GM12874 (cell line): Measurements from ENCODE around the gene DEGS2.

ENCODE experiments used
- TF ChIP-seq, protein P1 (sequence below): IDR thresholded peaks from 2 replicates; pipeline ENCODE4 v1.5.1; 2011; ENCODE audit warnings: low read depth, mild to moderate bottlenecking, control low read depth, low read length, moderate library complexity; ENCODE audit not compliant: insufficient read depth

Gene DEGS2

GRCh38 chr14:100134586-100134985, 24.9 kb downstream of the DEGS2 start:
- TF ChIP-seq, protein P1, sequence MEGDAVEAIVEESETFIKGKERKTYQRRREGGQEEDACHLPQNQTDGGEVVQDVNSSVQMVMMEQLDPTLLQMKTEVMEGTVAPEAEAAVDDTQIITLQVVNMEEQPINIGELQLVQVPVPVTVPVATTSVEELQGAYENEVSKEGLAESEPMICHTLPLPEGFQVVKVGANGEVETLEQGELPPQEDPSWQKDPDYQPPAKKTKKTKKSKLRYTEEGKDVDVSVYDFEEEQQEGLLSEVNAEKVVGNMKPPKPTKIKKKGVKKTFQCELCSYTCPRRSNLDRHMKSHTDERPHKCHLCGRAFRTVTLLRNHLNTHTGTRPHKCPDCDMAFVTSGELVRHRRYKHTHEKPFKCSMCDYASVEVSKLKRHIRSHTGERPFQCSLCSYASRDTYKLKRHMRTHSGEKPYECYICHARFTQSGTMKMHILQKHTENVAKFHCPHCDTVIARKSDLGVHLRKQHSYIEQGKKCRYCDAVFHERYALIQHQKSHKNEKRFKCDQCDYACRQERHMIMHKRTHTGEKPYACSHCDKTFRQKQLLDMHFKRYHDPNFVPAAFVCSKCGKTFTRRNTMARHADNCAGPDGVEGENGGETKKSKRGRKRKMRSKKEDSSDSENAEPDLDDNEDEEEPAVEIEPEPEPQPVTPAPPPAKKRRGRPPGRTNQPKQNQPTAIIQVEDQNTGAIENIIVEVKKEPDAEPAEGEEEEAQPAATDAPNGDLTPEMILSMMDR, result no peak

GRCh38 chr14:100132903-100133510, 26.4 kb downstream of the DEGS2 start:
- TF ChIP-seq, protein P1, result no peak

DNA sequence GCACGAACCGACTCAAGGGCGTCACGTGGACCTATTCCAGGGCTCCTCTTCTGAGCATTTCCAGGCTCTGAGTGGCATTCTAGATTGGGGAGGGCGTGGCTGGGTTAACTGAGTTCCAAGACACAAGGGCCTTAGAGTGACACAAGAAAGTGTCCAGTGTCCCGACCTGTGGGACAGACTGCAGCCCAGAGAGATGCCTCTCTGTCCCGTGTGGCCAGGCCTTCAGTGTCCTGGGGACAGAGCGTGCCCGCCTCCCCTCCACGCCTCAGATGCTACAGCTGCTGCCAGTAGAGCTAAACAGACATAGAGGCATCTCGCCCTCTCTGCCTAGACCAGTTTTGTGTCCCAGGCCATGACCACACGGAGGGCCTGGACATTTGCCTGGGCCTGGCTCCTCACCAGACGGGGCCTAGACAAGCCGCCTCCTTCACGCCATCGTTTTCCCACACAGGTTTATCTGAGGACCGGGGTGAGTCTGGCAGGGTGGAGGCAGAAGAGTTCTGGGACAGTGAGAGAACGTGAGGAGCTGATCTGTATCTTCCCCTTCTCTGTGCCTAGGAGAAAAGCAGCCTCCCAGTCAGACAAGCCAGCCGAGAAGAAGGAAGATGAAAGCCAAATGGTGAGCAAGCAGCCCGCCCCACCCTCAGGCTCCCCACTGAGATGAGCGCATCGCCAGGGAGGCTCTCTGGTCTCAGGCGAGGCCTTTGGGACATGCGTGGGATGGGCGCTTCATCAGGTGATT, 27.1 kb downstream of the DEGS2 start:
- TF ChIP-seq, protein P1, result no peak

- TF ChIP-seq, protein P1, result no peak
These were observed 28.3 kb downstream of the DEGS2 start for GRCh38 chr14:100131181-100131580.

DNA sequence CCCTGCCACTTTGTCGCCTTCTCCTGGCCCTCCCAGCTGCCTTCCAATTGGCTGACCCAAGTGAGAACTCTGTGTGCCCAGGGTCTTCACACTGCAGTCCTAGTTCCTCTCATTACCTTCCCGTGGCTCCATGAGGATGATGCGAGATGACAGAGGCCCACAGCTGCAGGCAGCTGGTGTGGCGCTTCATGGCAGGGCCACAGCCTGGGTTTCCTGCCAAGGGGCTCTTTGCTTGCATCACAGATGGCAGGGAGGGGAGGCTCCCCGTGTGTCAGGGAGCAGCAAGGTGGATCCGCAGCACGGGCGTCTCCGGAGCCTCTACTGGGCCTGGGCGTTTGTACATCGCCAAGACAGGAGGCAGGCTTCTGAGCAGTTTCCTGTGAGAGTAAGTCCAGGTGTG, 28.9 kb downstream of the DEGS2 start:
- TF ChIP-seq, protein P1, result no peak

DNA sequence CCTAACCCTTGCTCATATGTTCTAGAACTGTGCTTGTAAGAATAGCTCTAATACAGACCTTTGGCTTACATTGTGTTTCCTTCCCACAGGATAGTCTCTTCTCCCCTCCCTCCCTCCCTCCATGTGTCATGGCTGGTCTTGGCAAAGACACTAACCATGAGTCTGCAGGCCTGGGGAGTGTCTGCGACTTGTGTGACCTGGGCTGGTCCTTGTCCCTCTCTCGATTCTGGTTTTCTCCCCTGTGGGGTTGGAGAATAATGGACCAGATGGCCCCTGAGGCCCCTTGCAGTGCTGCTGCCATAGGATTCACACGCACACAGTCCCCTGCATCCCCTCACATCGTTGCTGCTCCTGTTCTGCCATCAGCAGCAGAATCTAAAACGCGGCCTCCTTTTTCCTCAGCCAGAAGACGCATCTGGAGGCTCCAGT, 30.3 kb downstream of the DEGS2 start:
- TF ChIP-seq, protein P1, result no peak

- TF ChIP-seq, protein P1, result no peak
These were observed 30.8 kb downstream of the DEGS2 start for GRCh38 chr14:100128688-100129087.
